ENCODE data around the gene REEP5.
A peak's percentile ranks its signal among the peaks of the same experiment; 100 is the strongest.
"Not testable (repeated sequence)": the region's sequence is repeated elsewhere in the genome, so short reads cannot be mapped to it uniquely, and the experiment has no call there.

The REEP5 gene

GRCh38 chr5:112931473-112931872 lies 9.4 kb upstream of the REEP5 start:
- DNase-seq: no peak

GRCh38 chr5:112930082-112930344 lies 8.0 kb upstream of the REEP5 start:
- peak; percentile 46 for DNase-seq

GRCh38 chr5:112929336-112930081 lies 7.5 kb upstream of the REEP5 start:
- no peak for DNase-seq

GRCh38 chr5:112923988-112924387 lies 2.0 kb upstream of the REEP5 start:
- DNase-seq: no peak

- DNase-seq: peak; percentile 32
Observed at GRCh38 chr5:112923148-112923917, 1.3 kb upstream of the REEP5 start.

- DNase-seq: peak; percentile 67
Observed at GRCh38 chr5:112921026-112921832, 798 bp downstream of the REEP5 start.

GRCh38 chr5:112919972-112920371 lies 2.1 kb downstream of the REEP5 start:
- no peak for DNase-seq

- DNase-seq: no peak
Observed at GRCh38 chr5:112918679-112919078, 3.3 kb downstream of the REEP5 start.

GRCh38 chr5:112918136-112918535 lies 3.9 kb downstream of the REEP5 start:
- no peak for DNase-seq

GRCh38 chr5:112917453-112917995 lies 4.5 kb downstream of the REEP5 start:
- peak; percentile 36 for DNase-seq

GRCh38 chr5:112915831-112916230 lies 6.2 kb downstream of the REEP5 start:
- no peak for DNase-seq

GRCh38 chr5:112914584-112914983 lies 7.4 kb downstream of the REEP5 start:
- no peak for DNase-seq

GRCh38 chr5:112910529-112910928 lies 11.5 kb downstream of the REEP5 start:
- DNase-seq: no peak

- DNase-seq: no peak
Observed at GRCh38 chr5:112908854-112909253, 13.2 kb downstream of the REEP5 start.

- no peak for DNase-seq
Observed at GRCh38 chr5:112907166-112907631, 14.8 kb downstream of the REEP5 start.

GRCh38 chr5:112906637-112907036 lies 15.4 kb downstream of the REEP5 start:
- no peak for DNase-seq

GRCh38 chr5:112904996-112905395 lies 17.0 kb downstream of the REEP5 start:
- not testable (repeated sequence) for DNase-seq

GRCh38 chr5:112902561-112902960 lies 19.5 kb downstream of the REEP5 start:
- DNase-seq: no peak

GRCh38 chr5:112895682-112896081 lies 26.3 kb downstream of the REEP5 start:
- DNase-seq: no peak

- DNase-seq: no peak
Observed at GRCh38 chr5:112892776-112893175, 29.3 kb downstream of the REEP5 start.

- not testable (repeated sequence) for DNase-seq
Observed at GRCh38 chr5:112892066-112892465, 30.0 kb downstream of the REEP5 start.

GRCh38 chr5:112886975-112887374 lies 35.1 kb downstream of the REEP5 start:
- DNase-seq: peak; percentile 38

GRCh38 chr5:112885001-112885400 lies 37.0 kb downstream of the REEP5 start:
- DNase-seq: no peak

Data from CD4-positive, alpha-beta T cell treated with Interleukin-17A for 4 hours (primary cell).